Measurements from ENCODE around the gene DUOX1.

DNA sequence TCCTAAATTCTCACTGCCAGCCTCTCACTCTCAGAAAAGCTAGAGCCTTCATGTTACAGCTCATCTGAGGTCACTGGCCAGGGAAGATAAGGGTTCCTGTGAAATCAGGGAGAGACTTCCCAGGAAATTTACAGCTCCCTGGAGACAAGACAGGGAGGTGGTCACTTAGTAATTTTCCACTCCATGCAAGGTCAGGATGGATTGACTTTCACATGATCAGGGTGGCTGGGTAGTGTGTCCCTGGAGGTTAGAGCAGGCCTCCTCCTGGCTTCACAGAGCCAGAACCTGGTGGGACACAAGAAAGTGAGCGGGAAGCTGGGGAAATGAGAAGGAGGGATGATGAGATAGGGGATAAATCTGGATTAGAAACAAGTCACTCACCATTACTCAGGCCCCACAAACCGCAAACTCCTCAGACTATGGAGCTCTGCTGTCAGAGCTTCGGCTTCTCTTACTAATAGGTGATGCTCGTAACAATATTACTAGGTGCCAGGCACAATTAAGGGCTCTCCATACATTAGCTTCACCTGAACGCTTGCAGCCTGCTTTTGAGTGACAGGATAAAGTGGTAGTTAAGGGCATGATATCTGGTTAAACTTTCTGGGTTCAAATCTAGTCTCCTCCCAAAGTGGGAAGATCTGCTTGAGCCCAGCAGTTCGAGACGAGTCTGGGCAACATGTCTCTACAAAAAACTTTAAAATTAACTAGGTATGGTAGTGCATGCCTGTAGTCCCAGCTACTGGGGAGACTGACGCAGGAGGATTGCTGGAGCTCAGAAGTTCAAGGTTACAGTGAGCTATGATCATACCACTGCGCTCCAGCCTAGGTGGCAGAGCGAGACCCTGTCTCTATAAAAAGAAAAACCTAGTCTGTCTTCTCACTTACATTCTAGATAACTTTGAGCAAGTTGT lies 40.7 kb upstream of the DUOX1 start:
- TF ChIP-seq, protein P1, sequence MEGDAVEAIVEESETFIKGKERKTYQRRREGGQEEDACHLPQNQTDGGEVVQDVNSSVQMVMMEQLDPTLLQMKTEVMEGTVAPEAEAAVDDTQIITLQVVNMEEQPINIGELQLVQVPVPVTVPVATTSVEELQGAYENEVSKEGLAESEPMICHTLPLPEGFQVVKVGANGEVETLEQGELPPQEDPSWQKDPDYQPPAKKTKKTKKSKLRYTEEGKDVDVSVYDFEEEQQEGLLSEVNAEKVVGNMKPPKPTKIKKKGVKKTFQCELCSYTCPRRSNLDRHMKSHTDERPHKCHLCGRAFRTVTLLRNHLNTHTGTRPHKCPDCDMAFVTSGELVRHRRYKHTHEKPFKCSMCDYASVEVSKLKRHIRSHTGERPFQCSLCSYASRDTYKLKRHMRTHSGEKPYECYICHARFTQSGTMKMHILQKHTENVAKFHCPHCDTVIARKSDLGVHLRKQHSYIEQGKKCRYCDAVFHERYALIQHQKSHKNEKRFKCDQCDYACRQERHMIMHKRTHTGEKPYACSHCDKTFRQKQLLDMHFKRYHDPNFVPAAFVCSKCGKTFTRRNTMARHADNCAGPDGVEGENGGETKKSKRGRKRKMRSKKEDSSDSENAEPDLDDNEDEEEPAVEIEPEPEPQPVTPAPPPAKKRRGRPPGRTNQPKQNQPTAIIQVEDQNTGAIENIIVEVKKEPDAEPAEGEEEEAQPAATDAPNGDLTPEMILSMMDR (IDR thresholded peaks at IDR 0.05), result no peak
- no peak for TF ChIP-seq POLR2A (IDR thresholded peaks at IDR 0.05)
